GDM1 (cell line): ENCODE data around the gene GALNT2.

Experiments used
- DNase-seq: peaks from one replicate; lab custom pipeline; 2025; lab: John Stamatoyannopoulos, UW

GALNT2 gene

DNA sequence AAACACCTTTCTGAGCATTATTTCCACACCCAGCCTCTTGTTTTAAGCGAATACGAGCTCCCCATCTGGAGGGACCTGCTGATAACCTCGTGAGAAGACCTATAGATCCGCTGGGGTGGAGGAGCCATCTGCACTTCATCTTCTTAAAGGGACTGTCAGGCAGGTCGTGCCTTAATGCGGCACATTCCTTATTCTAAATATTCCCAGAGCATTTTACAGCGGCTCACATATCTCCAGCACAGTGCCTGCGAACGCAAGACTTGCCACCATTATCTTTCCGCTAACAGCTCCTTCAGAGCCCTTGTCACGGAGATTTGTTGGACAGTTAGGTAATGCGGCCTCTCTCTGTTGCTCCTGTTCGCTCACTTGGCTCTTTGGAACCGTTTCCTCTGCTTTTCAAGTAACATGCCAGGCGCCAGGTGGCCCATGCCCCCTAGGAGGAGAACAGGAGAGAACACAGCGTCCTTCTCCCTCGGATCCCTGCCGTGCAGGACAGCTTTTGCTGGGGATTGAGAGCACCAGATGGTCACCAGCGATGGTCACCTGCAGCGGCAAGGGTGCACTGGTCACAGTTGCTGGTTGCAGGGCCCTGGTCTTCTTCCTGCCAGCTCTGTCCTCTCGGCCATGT, 196.6 kb downstream of the GALNT2 start:
- DNase-seq, result no peak

DNA sequence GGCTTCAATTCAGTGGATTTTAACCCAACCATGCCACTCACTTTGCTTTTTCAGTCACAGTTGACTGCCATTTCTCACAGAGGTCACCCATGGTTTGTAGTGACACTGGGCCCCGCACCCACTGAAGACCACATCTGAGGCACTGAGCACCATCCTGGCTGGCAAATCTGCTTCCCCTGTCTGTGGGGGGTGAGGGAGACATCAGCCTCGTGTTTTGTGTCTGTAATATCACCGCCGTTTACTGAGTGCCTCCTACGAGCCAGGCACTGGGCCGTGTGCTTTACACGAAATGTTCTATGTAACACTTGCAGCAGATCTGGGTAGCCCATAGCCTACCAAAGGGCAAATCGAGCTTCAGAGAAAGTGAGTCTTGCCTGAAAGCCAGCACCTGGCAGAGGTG, 197.3 kb downstream of the GALNT2 start:
- no peak for DNase-seq

GRCh38 chr1:230265200-230266115, 198.4 kb downstream of the GALNT2 start:
- DNase-seq, result no peak

- no peak for DNase-seq
Observed at GRCh38 chr1:230266456-230266855, 199.4 kb downstream of the GALNT2 start.

DNA sequence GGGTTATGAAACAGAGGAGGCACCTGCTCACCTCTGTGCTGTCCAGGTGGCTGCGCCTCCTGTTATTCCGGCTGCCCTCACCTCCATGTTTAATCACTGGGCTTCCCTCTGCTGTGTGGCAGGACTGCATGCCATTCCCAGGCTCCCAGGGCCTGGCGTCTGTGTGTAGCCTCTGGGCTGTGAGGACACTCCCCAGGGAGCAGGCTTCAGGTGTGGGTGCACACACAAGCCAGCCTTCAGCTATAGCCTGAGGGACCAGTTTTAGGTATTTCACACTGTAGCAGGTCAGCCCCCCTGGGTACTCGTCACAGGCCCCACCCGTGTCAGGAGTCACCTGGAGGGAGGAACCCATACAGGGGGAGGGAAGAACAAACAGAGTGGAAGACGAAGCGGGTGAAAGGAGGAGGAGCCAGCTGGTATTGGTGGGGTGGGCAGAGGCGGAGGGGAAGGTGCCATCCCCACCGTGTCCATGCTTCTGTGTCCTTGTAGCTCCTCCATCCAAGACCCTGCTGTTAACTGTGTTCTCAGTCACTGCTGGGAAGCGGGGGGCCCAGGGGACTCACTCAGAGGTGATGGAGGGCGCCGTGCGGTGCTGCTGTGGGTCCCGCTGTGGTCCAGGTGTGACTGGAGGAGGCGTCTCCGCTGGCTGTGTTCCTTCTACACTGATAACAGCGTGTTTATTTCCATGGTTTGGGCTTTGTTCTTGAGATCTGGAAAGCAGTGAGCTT, 200.5 kb downstream of the GALNT2 start:
- no peak for DNase-seq

DNA sequence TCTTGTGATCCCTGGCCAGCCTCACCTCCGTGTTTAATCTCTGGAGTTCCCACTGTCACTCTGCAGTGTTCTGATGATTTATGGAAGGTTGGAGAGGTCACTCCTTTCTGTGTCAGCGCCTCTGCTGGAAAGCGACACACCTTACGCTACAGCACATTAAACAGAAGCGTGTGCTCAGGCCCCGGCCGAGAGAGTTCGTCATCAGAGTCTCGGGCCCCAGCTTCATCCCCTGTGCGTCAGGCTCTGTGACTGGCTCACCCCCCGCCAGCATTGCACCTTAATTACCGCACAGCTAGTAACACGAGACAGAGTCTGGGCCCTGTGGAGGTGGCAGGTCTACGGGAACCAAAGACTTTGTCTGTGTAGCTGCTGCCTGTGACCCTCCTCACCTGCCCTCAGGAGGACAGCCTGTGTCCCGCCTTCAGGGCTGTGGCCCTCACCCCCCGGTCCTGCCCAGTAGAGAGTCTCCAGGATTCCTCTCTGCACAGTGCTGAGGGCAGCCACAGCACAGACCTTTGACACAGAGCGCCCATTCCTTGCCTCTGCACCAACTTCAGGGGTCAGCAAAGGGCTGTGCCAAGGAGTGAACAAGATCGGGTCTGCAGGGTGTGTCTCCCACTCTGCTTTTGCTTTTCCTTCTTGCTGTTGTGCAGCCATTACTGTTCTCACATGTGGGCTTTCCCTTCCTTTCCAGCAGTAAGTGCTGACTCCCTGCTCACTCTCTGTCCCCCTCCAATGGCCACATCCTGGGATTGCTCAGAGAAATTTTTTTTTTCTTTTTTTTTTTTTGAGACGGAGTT, 201.5 kb downstream of the GALNT2 start:
- DNase-seq, result peak; percentile 49

DNA sequence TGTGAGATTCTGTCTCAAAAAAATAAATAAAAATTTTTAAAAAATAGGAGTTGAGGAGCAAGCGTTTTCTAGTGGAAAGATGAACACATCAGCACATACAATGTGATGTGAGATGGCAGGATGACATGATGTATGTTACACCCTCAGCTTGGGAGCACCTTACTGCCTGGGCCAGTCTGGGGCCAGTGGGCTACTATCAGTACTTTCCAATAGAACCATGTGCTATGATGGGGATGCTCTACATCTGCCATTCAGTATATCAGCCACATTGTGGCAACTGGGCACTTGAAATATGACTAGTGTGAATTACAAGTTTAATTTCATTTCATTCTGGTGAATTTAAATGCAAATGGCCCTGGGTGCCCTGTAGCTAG, 203.1 kb downstream of the GALNT2 start:
- no peak for DNase-seq

DNA sequence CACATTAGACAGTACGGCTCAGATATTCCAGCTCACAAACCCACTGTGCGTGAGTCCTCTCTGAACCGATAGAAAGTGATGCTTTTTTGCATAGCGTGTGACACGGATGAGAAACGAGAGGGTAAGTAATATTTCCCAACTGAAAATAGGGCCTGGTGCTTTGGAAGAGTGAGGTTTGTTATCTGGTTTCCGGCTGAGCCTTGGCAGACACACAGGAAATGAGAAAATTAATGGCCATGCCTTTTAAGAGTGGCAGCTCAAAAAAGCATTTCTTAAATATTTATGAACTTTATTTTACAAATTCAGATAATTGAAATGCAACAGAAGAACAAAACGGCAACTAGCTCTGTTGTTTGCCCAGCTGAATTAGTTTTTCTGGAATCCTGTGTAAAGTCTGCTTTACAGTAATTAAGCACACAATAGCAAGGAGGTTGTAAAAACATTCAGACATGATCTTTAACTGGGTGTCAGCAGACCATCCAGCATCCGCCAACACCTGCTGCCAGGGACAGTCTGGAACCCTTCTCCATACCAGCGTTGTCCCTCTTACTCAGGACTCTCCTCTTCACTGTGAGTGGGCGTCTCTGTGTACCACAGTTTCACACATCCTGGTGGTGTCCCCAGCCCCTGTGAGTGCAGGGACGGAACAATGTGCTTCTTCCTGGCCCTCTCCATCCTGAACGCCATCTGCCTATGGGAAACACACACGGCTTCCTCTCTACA, 203.7 kb downstream of the GALNT2 start:
- peak; percentile 43 for DNase-seq

GRCh38 chr1:230271300-230272035, 204.4 kb downstream of the GALNT2 start:
- no peak for DNase-seq

DNA sequence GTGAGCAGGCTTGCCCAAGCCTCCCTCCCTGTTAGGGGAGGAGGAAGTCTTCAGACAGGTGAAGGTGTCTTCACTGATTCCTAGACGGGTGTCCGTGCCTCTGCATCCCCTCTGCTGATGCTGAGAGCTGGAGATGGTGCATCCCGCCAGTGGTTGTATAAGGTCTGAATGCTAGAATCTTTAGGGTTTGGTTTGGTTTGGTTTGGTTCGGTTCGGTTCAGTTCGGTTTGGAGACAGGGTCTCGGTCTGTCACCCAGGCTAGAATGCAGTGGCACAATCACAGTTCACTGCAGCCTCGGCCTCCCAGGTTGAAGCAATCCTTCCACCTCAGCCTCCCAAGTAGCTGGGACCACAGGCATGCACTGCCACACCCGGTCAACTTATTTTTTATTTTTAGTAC, 205.5 kb downstream of the GALNT2 start:
- DNase-seq, result no peak

DNA sequence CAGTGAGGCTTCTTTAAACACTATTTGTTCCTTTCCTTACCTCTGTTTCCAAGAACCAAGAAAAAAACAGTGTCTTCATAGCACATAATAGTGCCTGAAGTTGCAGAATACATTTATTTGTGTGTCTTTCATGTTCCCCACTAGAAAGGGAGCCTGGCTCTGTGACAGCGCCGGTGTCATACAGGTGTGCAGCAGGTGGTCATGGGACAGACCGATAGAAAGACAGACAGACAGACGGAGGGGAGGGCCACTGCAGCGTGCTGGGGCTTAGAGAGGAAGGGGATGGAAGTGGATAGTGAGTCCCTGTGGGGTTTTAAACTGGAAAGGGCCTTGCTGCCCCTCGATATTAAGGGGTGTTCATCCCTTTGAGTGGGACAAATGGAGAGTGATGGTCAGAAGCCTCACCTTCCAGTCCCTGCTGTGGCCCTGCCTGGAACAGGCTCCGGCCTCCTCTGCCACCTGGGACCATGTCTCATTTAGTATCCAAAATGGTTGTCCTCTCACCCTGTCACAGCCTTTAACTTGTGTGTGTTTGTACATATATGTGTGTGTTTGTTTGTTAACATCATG, 206.2 kb downstream of the GALNT2 start:
- DNase-seq, result no peak

GRCh38 chr1:230274254-230274653, 207.2 kb downstream of the GALNT2 start:
- no peak for DNase-seq

DNA sequence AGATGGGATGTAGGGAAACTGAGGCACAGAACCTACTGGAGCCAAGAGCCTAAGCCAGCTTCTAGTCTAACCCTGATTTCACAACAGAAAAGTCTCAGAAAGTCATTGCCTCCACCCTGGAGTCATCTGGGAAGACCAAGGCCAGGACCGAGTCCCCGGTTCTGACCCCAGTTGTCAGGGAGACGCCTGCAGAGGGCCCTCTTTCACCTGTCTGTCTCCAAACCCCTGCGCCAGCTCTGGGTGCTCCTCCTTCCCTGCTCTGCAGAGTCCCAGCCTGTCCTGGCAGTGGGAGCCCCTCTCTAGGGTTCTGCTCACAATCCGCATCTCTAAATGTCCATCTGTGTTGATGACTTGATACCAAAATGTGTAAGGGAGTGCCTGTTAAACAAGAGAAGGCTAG, 209.4 kb downstream of the GALNT2 start:
- DNase-seq, result no peak

- no peak for DNase-seq
Observed at GRCh38 chr1:230277201-230278025, 210.4 kb downstream of the GALNT2 start.

DNA sequence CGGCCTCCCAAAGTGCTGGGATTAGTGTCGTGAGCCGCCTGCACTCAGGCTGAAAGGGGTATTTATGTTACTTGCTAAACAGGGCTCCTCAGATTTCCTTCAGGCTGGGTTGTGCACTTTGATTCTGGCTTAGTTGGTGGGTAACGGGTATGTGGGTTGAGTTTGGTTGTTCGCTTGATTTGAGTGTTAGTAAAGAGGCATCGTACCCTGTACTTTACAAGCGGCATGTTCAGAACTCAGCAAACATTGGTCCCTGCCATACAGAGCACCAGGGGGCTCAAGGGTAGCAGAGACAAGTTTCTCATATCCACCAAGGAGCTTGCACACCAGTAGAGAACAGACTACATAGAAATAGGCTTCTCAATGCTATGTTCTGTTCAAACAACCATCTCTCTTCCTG, 211.3 kb downstream of the GALNT2 start:
- no peak for DNase-seq

- no peak for DNase-seq
Observed at GRCh38 chr1:230278871-230279582, 212.0 kb downstream of the GALNT2 start.

- DNase-seq, result no peak
Observed at GRCh38 chr1:230279583-230279945, 212.5 kb downstream of the GALNT2 start.

- no peak for DNase-seq
Observed at GRCh38 chr1:230280054-230280795, 213.2 kb downstream of the GALNT2 start.
